A673 (cell line): Measurements from ENCODE around the gene ARMC6.

Source experiments
- CTCF ChIP-seq: fragments of 300-800, 200-600 bp; sonication (generic); conservative IDR thresholded peaks from 2 replicates; pipeline ENCODE4 v1.5.1; 2017; ENCODE audit warnings: low read depth, mild to moderate bottlenecking, antibody characterized with exemption, low read length, moderate library complexity, mixed read lengths
- EZH2 ChIP-seq: fragments of 200-600 bp; sonication (generic); IDR thresholded peaks from 2 replicates; pipeline ENCODE4 v1.6.1; 2017; ENCODE audit warnings: borderline replicate concordance, low read depth, mild to moderate bottlenecking, mixed read lengths, antibody characterized with exemption, low read length; ENCODE audit not compliant: poor library complexity, severe bottlenecking

- no peak for TF ChIP-seq CTCF
- TF ChIP-seq EZH2: no peak
These were observed 805 bp upstream of the ARMC6 start for GRCh38 chr19:19032420-19033175.
